ES-I3 (cell line): ENCODE measurements around the gene NCKAP5.

ENCODE experiments used
- H3K36me3 ChIP-seq: 2 replicates; pipeline ENCODE4 v1.6.1; 2013; ENCODE audit warnings: mild to moderate bottlenecking, low read length, control low read depth, moderate library complexity; ENCODE audit not compliant: insufficient read depth
- H3K4me1 ChIP-seq: 2 replicates; pipeline ENCODE4 v1.6.1; 2013; ENCODE audit warnings: mild to moderate bottlenecking, control low read depth, low read length; ENCODE audit not compliant: insufficient read depth
- H3K9ac ChIP-seq: 2 replicates; pipeline ENCODE4 v1.6.1; 2013; ENCODE audit warnings: low read depth, mild to moderate bottlenecking, low read length, moderate library complexity
- H3K9me3 ChIP-seq: 2 replicates; pipeline ENCODE4 v1.6.1; 2013; ENCODE audit warnings: mild to moderate bottlenecking, low read length, moderate library complexity; ENCODE audit not compliant: control insufficient read depth, insufficient read depth

The NCKAP5 gene

GRCh38 chr2:132881546-132881945, 686.7 kb downstream of the NCKAP5 start:
- Histone ChIP-seq H3K9ac (no peak overlapping the region), H3K4me1 (no peaks in the 10 kb centered on the region), H3K9me3 (no peaks in the 10 kb centered on the region; the same call in 1 of the 2 replicates), H3K36me3 (no peaks in the 10 kb centered on the region)

GRCh38 chr2:132877923-132878322, 690.3 kb downstream of the NCKAP5 start:
- Histone ChIP-seq H3K4me1 (no peaks in the 10 kb centered on the region), H3K9me3 (no peaks in the 10 kb centered on the region), H3K9ac (no peak overlapping the region), H3K36me3 (no peaks in the 10 kb centered on the region)

GRCh38 chr2:132876745-132877391, 691.4 kb downstream of the NCKAP5 start:
- Histone ChIP-seq H3K4me1 (peaks cover 5% of the 10 kb centered on the region), H3K9ac (no peak overlapping the region), H3K36me3 (no peaks in the 10 kb centered on the region), H3K9me3 (no peaks in the 10 kb centered on the region)

GRCh38 chr2:132875193-132875592, 693.1 kb downstream of the NCKAP5 start:
- Histone ChIP-seq H3K4me1 (peaks cover 7% of the 10 kb centered on the region), H3K36me3 (no peaks in the 10 kb centered on the region), H3K9ac (no peak overlapping the region), H3K9me3 (no peaks in the 10 kb centered on the region)

GRCh38 chr2:132873738-132874137, 694.5 kb downstream of the NCKAP5 start:
- H3K36me3 ChIP-seq, result no peaks in the 10 kb centered on the region
- no peaks in the 10 kb centered on the region for H3K9me3 ChIP-seq
- peaks cover 7% of the 10 kb centered on the region for H3K4me1 ChIP-seq
- no peak overlapping the region for H3K9ac ChIP-seq

GRCh38 chr2:132871831-132872230, 696.4 kb downstream of the NCKAP5 start:
- Histone ChIP-seq H3K4me1 (peaks cover 7% of the 10 kb centered on the region), H3K9me3 (no peaks in the 10 kb centered on the region), H3K9ac (no peak overlapping the region), H3K36me3 (no peaks in the 10 kb centered on the region)

GRCh38 chr2:132863961-132864360, 704.3 kb downstream of the NCKAP5 start:
- Histone ChIP-seq H3K36me3 (no peaks in the 10 kb centered on the region), H3K9me3 (no peaks in the 10 kb centered on the region), H3K9ac (no peak overlapping the region), H3K4me1 (no peaks in the 10 kb centered on the region)

GRCh38 chr2:132860220-132860619, 708.0 kb downstream of the NCKAP5 start:
- no peaks in the 10 kb centered on the region for H3K4me1 ChIP-seq
- no peaks in the 10 kb centered on the region for H3K36me3 ChIP-seq
- H3K9ac ChIP-seq, result no peak overlapping the region
- no peaks in the 10 kb centered on the region for H3K9me3 ChIP-seq

GRCh38 chr2:132859590-132859989, 708.7 kb downstream of the NCKAP5 start:
- H3K4me1 ChIP-seq, result no peaks in the 10 kb centered on the region
- H3K9me3 ChIP-seq, result no peaks in the 10 kb centered on the region
- no peak overlapping the region for H3K9ac ChIP-seq
- no peaks in the 10 kb centered on the region for H3K36me3 ChIP-seq

GRCh38 chr2:132857319-132857718, 710.9 kb downstream of the NCKAP5 start:
- H3K9me3 ChIP-seq, result no peaks in the 10 kb centered on the region
- H3K4me1 ChIP-seq, result no peaks in the 10 kb centered on the region
- no peak overlapping the region for H3K9ac ChIP-seq
- no peaks in the 10 kb centered on the region for H3K36me3 ChIP-seq

- Histone ChIP-seq H3K9me3 (no peaks in the 10 kb centered on the region), H3K36me3 (no peaks in the 10 kb centered on the region), H3K9ac (no peak overlapping the region), H3K4me1 (no peaks in the 10 kb centered on the region)
Measured at GRCh38 chr2:132850688-132851087, 717.6 kb downstream of the NCKAP5 start.

GRCh38 chr2:132849118-132849517, 719.1 kb downstream of the NCKAP5 start:
- no peaks in the 10 kb centered on the region for H3K9me3 ChIP-seq
- no peaks in the 10 kb centered on the region for H3K36me3 ChIP-seq
- no peaks in the 10 kb centered on the region for H3K4me1 ChIP-seq
- no peak overlapping the region for H3K9ac ChIP-seq

- Histone ChIP-seq H3K9me3 (no peaks in the 10 kb centered on the region), H3K9ac (no peak overlapping the region), H3K4me1 (no peaks in the 10 kb centered on the region), H3K36me3 (no peaks in the 10 kb centered on the region)
Measured at GRCh38 chr2:132845339-132845738, 722.9 kb downstream of the NCKAP5 start.

GRCh38 chr2:132844585-132844984, 723.7 kb downstream of the NCKAP5 start:
- Histone ChIP-seq H3K9me3 (no peaks in the 10 kb centered on the region), H3K4me1 (no peaks in the 10 kb centered on the region), H3K9ac (no peak overlapping the region), H3K36me3 (no peaks in the 10 kb centered on the region)

- Histone ChIP-seq H3K4me1 (no peaks in the 10 kb centered on the region), H3K9ac (no peak overlapping the region), H3K9me3 (no peaks in the 10 kb centered on the region), H3K36me3 (no peaks in the 10 kb centered on the region)
Measured at GRCh38 chr2:132837769-132838168, 730.5 kb downstream of the NCKAP5 start.
